HG03558 (cell line): ENCODE results near the gene B2M.
"Not testable (repeated sequence)": the region's sequence is repeated elsewhere in the genome, so short reads cannot be mapped to it uniquely, and the experiment has no call there.

ENCODE experiments used
- ATAC-seq: cut with Tn5 transposase; IDR thresholded peaks from one replicate; pipeline ENCODE4 v1.9.1; 2021; ENCODE audit warnings: moderate number of reproducible peaks; ENCODE audit not compliant: unreplicated experiment; ENCODE audit errors: extremely low read depth

The B2M gene

GRCh38 chr15:44720460-44721176, 9.3 kb downstream of the B2M start:
- ATAC-seq: no peak

GRCh38 chr15:44722011-44722410, 10.7 kb downstream of the B2M start:
- no peak for ATAC-seq

GRCh38 chr15:44726136-44726535, 14.8 kb downstream of the B2M start:
- ATAC-seq: no peak

- peak; percentile 23 for ATAC-seq
Measured at GRCh38 chr15:44726568-44727484, 15.5 kb downstream of the B2M start.

DNA sequence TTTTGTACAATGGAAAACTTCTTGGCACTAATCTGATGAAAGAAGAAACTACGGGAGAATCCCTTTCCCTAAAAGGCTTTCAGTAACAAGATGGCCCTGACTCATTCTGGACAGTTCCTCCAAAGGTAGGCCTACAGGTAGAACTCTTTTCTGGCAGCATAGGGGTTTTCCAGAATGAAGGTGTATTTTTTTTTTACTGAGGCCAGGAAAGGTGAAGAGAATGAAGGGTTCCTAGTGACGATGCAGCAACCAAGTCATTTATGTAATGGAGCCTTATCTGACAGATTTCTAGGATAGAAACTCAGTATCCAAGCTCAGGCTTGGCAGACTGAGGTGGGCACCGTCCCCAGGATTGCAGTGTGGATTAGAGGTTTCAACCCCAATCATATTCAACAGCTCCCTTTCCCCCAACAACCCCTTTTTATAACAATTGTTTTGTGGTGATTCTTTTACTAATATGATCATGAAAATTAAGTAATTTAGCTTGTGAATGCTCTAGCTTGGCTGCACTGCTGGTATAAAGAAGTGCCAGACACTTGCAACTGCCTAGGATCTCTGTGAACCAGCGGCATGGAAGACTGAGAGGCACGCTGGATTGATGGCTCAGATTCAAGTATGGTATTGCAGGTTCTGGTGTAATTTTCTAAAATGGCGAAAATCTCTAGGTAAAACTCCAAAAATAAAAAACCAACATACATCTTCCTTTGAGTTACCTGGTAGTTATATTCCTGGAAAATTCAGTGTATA, 16.3 kb downstream of the B2M start:
- ATAC-seq: no peak

DNA sequence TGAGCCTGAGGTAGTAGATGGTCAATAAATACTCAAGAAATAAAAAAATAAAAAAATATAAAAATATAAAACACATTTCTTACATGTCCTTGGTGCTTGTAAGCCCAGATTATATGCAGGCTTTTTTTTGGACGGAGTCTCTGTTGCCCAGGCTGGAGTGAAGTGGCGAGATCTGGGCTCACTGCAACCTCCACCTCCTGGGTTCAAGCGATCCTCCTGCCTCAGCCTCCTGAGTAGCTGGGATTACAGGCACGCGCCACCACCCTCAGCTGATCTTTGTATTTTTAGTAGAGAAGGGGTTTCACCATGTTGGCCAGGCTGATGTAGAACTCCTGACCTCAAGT, 16.9 kb downstream of the B2M start:
- ATAC-seq: not testable (repeated sequence)

GRCh38 chr15:44728576-44729407, 17.5 kb downstream of the B2M start:
- peak; percentile 57 for ATAC-seq

DNA sequence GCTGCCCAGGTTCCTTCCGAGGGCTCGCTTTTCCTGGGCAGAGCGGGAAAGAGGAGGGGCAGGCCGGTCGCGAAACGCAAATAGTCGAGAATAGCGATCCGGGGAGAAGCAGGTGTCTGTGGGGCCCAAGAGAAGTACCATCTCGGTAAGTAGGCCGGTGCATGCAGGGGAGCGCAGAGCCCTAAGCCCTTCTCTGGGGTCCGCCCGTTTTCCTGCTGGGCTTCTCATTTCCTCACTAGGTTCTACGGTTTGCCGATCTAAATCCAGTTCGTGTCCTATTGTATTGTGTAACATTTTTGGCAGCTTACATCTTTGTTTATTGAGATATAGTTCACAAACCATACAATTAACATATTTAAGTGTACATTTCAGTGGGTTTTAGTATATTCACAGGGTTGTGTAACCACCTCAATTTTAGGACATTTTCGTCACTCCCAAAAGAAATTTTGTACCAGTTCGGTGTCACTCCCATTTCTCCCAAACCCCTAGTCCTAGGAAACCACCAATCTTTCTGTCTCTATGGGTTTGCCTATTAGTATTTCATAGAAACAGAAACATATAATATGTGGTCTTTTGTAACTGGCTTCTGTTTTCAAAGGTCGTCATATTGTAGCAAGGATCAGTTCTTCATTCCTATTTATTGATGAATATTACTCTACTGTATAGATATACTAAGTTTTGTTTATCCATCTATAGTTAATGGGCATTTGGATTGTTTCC, 18.3 kb downstream of the B2M start:
- no peak for ATAC-seq

GRCh38 chr15:44734839-44735481, 23.6 kb downstream of the B2M start:
- ATAC-seq: no peak

DNA sequence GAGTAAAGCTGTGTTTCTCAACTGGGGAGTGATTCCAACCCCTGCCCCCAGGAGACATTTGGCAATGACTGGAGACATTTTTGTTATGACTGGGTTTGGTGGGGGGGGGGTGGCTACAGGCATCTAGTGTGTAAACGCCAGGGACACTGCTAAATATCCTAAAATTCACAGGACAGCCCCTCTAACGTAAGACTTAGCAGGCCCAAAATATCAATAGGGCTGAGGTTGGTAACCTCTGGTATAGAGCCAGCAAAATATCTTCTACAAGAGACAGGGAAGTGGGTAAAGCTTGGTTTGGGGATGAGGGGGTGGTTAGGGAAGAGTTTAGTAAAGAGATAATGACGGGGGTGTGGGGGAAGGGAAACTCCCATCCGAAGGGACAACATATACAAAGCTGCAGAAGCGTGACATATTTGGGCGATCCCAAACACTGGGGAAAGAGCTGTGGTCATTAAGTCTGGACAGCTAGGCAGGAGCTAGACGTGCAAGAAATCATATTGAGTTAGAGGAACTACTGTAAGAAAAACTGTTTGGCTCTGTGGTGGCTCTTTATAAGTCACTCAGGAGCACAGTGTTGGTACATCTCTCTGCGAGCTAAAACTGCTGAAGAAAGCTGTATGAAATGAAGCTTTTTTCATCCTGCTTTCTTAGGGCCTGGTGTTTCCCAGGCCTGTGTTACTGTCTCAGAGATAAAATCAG, 24.3 kb downstream of the B2M start:
- no peak for ATAC-seq

- no peak for ATAC-seq
Measured at GRCh38 chr15:44736181-44736765, 25.0 kb downstream of the B2M start, which contains the start of gene TRIM69. TSS of gene TRIM69 (plus strand) at chr15:44736528. CDS start at chr15:44736705, 177 bp downstream.

- ATAC-seq: no peak
Measured at GRCh38 chr15:44738340-44738984, 27.1 kb downstream of the B2M start.

DNA sequence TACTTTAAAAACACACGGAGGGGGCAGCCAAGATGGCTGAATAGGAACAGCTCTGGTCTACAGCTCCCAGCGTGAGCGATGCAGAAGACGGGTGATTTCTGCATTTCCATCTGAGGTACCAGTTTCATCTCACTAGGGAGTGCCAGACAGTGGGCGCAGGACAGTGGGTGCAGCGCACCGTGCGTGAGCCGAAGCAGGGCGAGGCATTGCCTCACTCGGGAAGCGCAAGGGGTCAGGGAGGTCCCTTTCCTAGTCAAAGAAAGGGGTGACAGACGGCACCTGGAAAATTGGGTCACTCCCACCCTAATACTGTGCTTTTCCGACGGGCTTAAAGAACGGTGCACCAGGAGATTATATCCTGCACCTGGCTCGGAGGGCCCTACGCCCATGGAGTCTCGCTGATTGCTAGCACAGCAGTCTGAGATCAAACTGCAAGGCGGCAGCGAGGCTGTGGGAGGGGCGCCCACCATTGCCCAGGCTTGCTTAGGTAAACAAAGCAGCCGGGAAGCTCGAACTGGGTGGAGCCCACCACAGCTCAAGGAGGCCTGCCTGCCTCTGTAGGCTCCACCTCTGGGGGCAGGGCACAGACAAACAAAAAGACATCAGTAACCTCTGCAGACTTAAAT, 28.0 kb downstream of the B2M start:
- not testable (repeated sequence) for ATAC-seq

- ATAC-seq: not testable (repeated sequence)
Measured at GRCh38 chr15:44743454-44743853, 32.1 kb downstream of the B2M start.

DNA sequence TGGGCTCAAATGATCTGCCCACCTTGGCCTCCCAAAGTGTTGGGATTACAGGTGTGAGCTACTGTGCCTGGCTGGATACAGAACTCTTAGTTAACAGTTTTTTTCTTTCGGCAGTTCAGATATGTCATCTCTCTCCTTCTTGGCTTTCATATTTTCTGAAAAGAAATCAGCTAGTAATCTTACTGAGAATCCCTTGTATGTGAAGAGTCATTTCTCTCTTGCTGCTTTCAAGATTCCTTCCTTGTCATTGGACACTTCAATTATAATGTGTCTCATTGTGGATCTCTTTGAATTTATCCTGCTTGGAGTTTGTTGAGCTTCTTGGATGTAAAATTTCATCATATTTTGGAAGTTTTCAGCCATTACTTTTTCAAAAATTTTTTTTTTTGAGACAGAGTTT, 42.0 kb downstream of the B2M start:
- ATAC-seq: no peak

GRCh38 chr15:44763187-44763586, 51.9 kb downstream of the B2M start:
- no peak for ATAC-seq

DNA sequence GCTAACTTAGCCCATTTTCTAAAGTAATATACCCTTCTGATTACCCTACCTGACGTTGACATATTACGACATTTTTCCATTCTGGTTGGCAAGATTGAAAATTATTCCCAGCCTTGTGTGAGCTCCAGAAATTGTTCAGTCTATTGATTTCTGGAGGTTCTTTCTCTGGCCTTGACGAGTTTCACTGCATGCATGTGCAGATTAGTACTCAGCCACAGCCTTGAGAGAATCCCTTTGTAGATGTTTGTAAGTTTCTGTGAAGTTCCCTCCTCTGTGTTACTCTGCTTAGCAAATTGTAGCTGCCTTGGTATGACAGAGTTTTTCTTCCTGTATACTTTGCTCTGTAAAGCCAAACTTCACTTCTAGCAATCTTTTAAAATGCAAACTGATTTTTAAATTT, 52.5 kb downstream of the B2M start:
- ATAC-seq: no peak
